Measurements from ENCODE around the gene CNST.

CNST gene

GRCh38 chr1:246537887-246538286 is 28.4 kb upstream of the CNST start:
- peak overlapping the region; percentile 8; the same call in 1 of the 2 replicates for H3K27ac ChIP-seq

GRCh38 chr1:246540738-246541491 is 25.3 kb upstream of the CNST start:
- no peak overlapping the region for H3K27ac ChIP-seq
- TF ChIP-seq ZFX (IDR thresholded peaks at IDR 0.05) (no peak), CTCF (conservative IDR thresholded peaks at IDR 0.05) (no peak)

More at GRCh38 chr1:246537887-246538286, 28.4 kb upstream of the CNST start:
- TF ChIP-seq ZFX (IDR thresholded peaks at IDR 0.05) (no peak), CTCF (conservative IDR thresholded peaks at IDR 0.05) (no peak)

GRCh38 chr1:246544001-246544400 is 22.3 kb upstream of the CNST start:
- no peak for TF ChIP-seq CTCF (conservative IDR thresholded peaks at IDR 0.05)
- no peak for TF ChIP-seq ZFX (IDR thresholded peaks at IDR 0.05)
- H3K27ac ChIP-seq, result no peak overlapping the region

- TF ChIP-seq CTCF (conservative IDR thresholded peaks at IDR 0.05), result no peak
- no peak for TF ChIP-seq ZFX (IDR thresholded peaks at IDR 0.05)
- no peak overlapping the region for H3K27ac ChIP-seq
Observed at GRCh38 chr1:246549665-246550064, 16.6 kb upstream of the CNST start.

- no peak overlapping the region for H3K27ac ChIP-seq
- TF ChIP-seq CTCF (conservative IDR thresholded peaks at IDR 0.05) (no peak), ZFX (IDR thresholded peaks at IDR 0.05) (no peak)
Observed at GRCh38 chr1:246550402-246550801, 15.9 kb upstream of the CNST start.

- TF ChIP-seq ZFX (IDR thresholded peaks at IDR 0.05) (no peak), CTCF (conservative IDR thresholded peaks at IDR 0.05) (no peak)
- peak overlapping the region; percentile 23 for H3K27ac ChIP-seq
Observed at GRCh38 chr1:246552110-246552509, 14.1 kb upstream of the CNST start.

GRCh38 chr1:246554201-246554600 is 12.1 kb upstream of the CNST start:
- H3K27ac ChIP-seq, result no peak overlapping the region
- TF ChIP-seq CTCF (conservative IDR thresholded peaks at IDR 0.05) (no peak), ZFX (IDR thresholded peaks at IDR 0.05) (no peak)
